SH-SY5Y (cell line): Measurements from ENCODE around the gene B3GNT3.

ENCODE experiments used
- GATA2 ChIP-seq: IDR thresholded peaks from 2 replicates; pipeline ENCODE4 v1.6.1; 2011; ENCODE audit warnings: mild to moderate bottlenecking, low read depth, low read length
- GATA3 ChIP-seq: IDR thresholded peaks from 2 replicates; pipeline ENCODE4 v1.6.1; 2011; ENCODE audit warnings: low read depth, mild to moderate bottlenecking, low read length, moderate library complexity

- no peak for TF ChIP-seq GATA2
- no peak for TF ChIP-seq GATA3
Observed at GRCh38 chr19:17780781-17781180, 14.2 kb upstream of the B3GNT3 start.
